IMR-90 (cell line): Measurements from ENCODE around the gene MAMLD1. TPM values are rescaled to one million over a fixed set of nuclear protein-coding genes. Genes with fewer than 3 reads are reported as not detected.

Experiments used
- ATAC-seq: fragments of 200-7000 bp; cut with Tn5 transposase; 2 replicates; pipeline ENCODE4 v1.9.1; 2020; ENCODE audit warnings: low read depth, mild to moderate bottlenecking, moderate library complexity
- BruUV-seq: library from RNA; stranded (reverse); fragments of 400-500 nt; replicated peaks from 2 replicates; lab custom pipeline; 2021; lab: Mats Ljungman, UMichigan
- CTCF ChIA-PET: fragments of 300-600 bp; formaldehyde crosslinking; extraction: SDS; loops from one replicate; lab custom pipeline; 2021; ENCODE audit warnings: antibody characterized with exemption; lab: Yijun Ruan, JAX
- POLR2A ChIA-PET: fragments of 300-600 bp; sonication (Branson Sonifier 250); formaldehyde crosslinking; loops from one replicate; lab custom pipeline; 2022; ENCODE audit warnings: antibody characterized with exemption; ENCODE audit not compliant: unreplicated experiment; lab: Charles Lee
- DNase-seq: peaks from one replicate; pipeline ENCODE4 v3.0.0; 2013
- H2AFZ ChIP-seq: replicated peaks from 2 replicates; pipeline ENCODE3; 2013; ENCODE audit warnings: low read length, mild to moderate bottlenecking; ENCODE audit not compliant: poor library complexity
- H2AK5ac ChIP-seq: 2 replicates; pipeline ENCODE4 v1.6.1; 2013; ENCODE audit warnings: low read depth, low read length, inconsistent platforms
- H2AK9ac ChIP-seq: replicated peaks from 2 replicates; pipeline ENCODE3; 2013; ENCODE audit warnings: mild to moderate bottlenecking, low read depth, low read length, moderate library complexity; ENCODE audit not compliant: poor library complexity
- H2BK120ac ChIP-seq: 2 replicates; pipeline ENCODE4 v1.6.1; 2013; ENCODE audit warnings: low read depth, low read length, inconsistent platforms
- H2BK15ac ChIP-seq: 3 replicates; pipeline ENCODE4 v1.6.1; 2013; ENCODE audit warnings: low read depth, low read length, inconsistent platforms
- H2BK20ac ChIP-seq: 2 replicates; pipeline ENCODE4 v1.6.1; 2013; ENCODE audit warnings: low read depth, mild to moderate bottlenecking, inconsistent platforms, low read length, moderate library complexity
- H2BK5ac ChIP-seq: 2 replicates; pipeline ENCODE4 v1.6.1; 2013; ENCODE audit warnings: mild to moderate bottlenecking, low read depth, low read length, inconsistent platforms; ENCODE audit not compliant: poor library complexity, severe bottlenecking
- H3K14ac ChIP-seq: replicated peaks from 2 replicates; pipeline ENCODE4 v1.6.1; 2013; ENCODE audit warnings: low read depth, low read length, inconsistent platforms
- H3K18ac ChIP-seq: 2 replicates; pipeline ENCODE4 v1.6.1; 2013; ENCODE audit warnings: low read depth, low read length, control low read depth
- H3K23ac ChIP-seq: 2 replicates; pipeline ENCODE4 v1.6.1; 2013; ENCODE audit warnings: low read depth, low read length, inconsistent platforms
- H3K27ac ChIP-seq: 2 replicates; pipeline ENCODE4 v1.5.1; 2013; ENCODE audit warnings: mild to moderate bottlenecking, control low read depth, low read length; ENCODE audit not compliant: insufficient read depth
- H3K27me3 ChIP-seq: 2 replicates; pipeline ENCODE4 v1.6.1; 2013; ENCODE audit warnings: low read length; ENCODE audit not compliant: control insufficient read depth, insufficient read depth
- H3K36me3 ChIP-seq: 2 replicates; pipeline ENCODE4 v1.6.1; 2013; ENCODE audit warnings: low read length, mixed read lengths; ENCODE audit not compliant: control insufficient read depth, insufficient read depth
- H3K4ac ChIP-seq: 2 replicates; pipeline ENCODE4 v1.6.1; 2013; ENCODE audit warnings: low read depth, low read length, inconsistent platforms
- H3K4me1 ChIP-seq: 2 replicates; pipeline ENCODE4 v1.6.1; 2013; ENCODE audit warnings: low read length, mixed read lengths; ENCODE audit not compliant: control insufficient read depth, insufficient read depth
- H3K4me2 ChIP-seq: 2 replicates; pipeline ENCODE4 v1.6.1; 2013; ENCODE audit warnings: low read depth, mild to moderate bottlenecking, control low read depth, low read length, moderate library complexity
- H3K4me3 ChIP-seq: 2 replicates; pipeline ENCODE4 v1.5.1; 2013; ENCODE audit warnings: low read depth, mild to moderate bottlenecking, control low read depth, low read length, moderate library complexity; ENCODE audit not compliant: insufficient read depth
- H3K56ac ChIP-seq: 2 replicates; pipeline ENCODE4 v1.6.1; 2013; ENCODE audit warnings: low read length, inconsistent platforms; ENCODE audit not compliant: insufficient read depth; ENCODE audit errors: extremely low read depth
- H3K79me1 ChIP-seq, 2 experiments: 2 replicates each; pipeline ENCODE4 v1.6.1; 2013; ENCODE audit warnings: low read length in 2 of 2, inconsistent platforms in 1 of 2, low read depth in 1 of 2
- H3K9ac ChIP-seq: 2 replicates; pipeline ENCODE4 v1.6.1; 2013; ENCODE audit warnings: low read depth, low read length, control low read depth
- H3K9me1 ChIP-seq: 2 replicates; pipeline ENCODE4 v1.6.1; 2013; ENCODE audit warnings: low read length, inconsistent platforms; ENCODE audit not compliant: insufficient read depth
- H3K9me3 ChIP-seq: 2 replicates; pipeline ENCODE4 v1.6.1; 2013; ENCODE audit warnings: low read length; ENCODE audit not compliant: control insufficient read depth, insufficient read depth
- H4K20me1 ChIP-seq: 2 replicates; pipeline ENCODE4 v1.6.1; 2013; ENCODE audit warnings: low read length, inconsistent platforms; ENCODE audit not compliant: insufficient read depth
- H4K5ac ChIP-seq: 2 replicates; pipeline ENCODE4 v1.6.1; 2013; ENCODE audit warnings: mild to moderate bottlenecking, low read depth, low read length, control low read depth
- H4K8ac ChIP-seq, 2 experiments: 2 replicates each; pipeline ENCODE4 v1.6.1; 2013; ENCODE audit warnings: low read depth in 2 of 2, low read length in 2 of 2, control low read depth in 1 of 2, inconsistent platforms in 1 of 2
- H4K91ac ChIP-seq: 2 replicates; pipeline ENCODE4 v1.6.1; 2013; ENCODE audit warnings: low read depth, low read length, inconsistent platforms; ENCODE audit not compliant: insufficient read depth
- BHLHE40 ChIP-seq: fragments of 150-350 bp; IDR thresholded peaks from 2 replicates; pipeline ENCODE4 v1.6.1; 2016; ENCODE audit warnings: mild to moderate bottlenecking, low read depth, low read length
- CHD1 ChIP-seq: IDR thresholded peaks from 2 replicates; pipeline ENCODE4 v1.6.1; 2012; ENCODE audit warnings: low read depth, low read length, improper control_type of control experiment
- FOS ChIP-seq: fragments of 150-350 bp; IDR thresholded peaks from 2 replicates; pipeline ENCODE4 v1.6.1; 2016; ENCODE audit warnings: low read depth, low read length
- MXI1 ChIP-seq: IDR thresholded peaks from 2 replicates; pipeline ENCODE4 v1.6.1; 2012; ENCODE audit warnings: low read depth, mild to moderate bottlenecking, low read length, moderate library complexity, borderline replicate concordance
- NFE2L2 ChIP-seq: fragments of 150-350 bp; IDR thresholded peaks from 2 replicates; pipeline ENCODE4 v1.6.1; 2016; ENCODE audit warnings: low read depth, mild to moderate bottlenecking, low read length
- POLR2A ChIP-seq: IDR thresholded peaks from 2 replicates; pipeline ENCODE4 v1.6.1; 2012; ENCODE audit warnings: mild to moderate bottlenecking, low read depth, low read length
- RAD21 ChIP-seq: IDR thresholded peaks from 2 replicates; pipeline ENCODE4 v1.6.1; 2012; ENCODE audit warnings: low read length, improper control_type of control experiment
- RCOR1 ChIP-seq: IDR thresholded peaks from 2 replicates; pipeline ENCODE4 v1.6.1; 2012; ENCODE audit warnings: mild to moderate bottlenecking, low read length, improper control_type of control experiment; ENCODE audit not compliant: insufficient replicate concordance
- WGBS, 2 experiments: methylation state at CpG; one replicate each; pipeline versions ENCODE4 v1.1.5 to v1.1.7; 2013; ENCODE audit warnings: missing lambda C conversion rate in 2 of 2; ENCODE audit not compliant: insufficient read length in 1 of 2; ENCODE audit errors: extremely low coverage in 2 of 2; 5-methylcytosine and 5-hydroxymethylcytosine counted together
- dilution Hi-C: fragments of 300-500 bp; cut with HindIII; formaldehyde crosslinking; loops from one replicate; pipeline ENCODE4 v1.14.3; 2018; ENCODE audit warnings: low sequenced_read_pairs; ENCODE audit not compliant: unreplicated experiment
- in situ Hi-C: fragments of 300-500 bp; cut with MboI; formaldehyde crosslinking; loops from 3 replicates; pipeline ENCODE4 v1.14.3; 2019; ENCODE audit warnings: low sequenced_read_pairs, inconsistent platforms, mixed read lengths
- intact Hi-C: fragments of 100-400 bp; cut with micrococcal nuclease; formaldehyde crosslinking; loops from 2 replicates; pipeline ENCODE4 v1.10.0; 2022
- polyA plus RNA-seq, 3 experiments: library from polyadenylated mRNA; depleted of rRNA; stranded (reverse); fragments of >200 nt; gene quantifications; 2 replicates each; pipeline ENCODE4 v1.2.3, GENCODE V29; 2012; ENCODE audit warnings: low replicate concordance in 1 of 3
- total RNA-seq: library from RNA; depleted of rRNA; stranded (reverse); fragments of >200 nt; gene quantifications from 2 replicates; pipeline ENCODE4 v1.2.3, GENCODE V29; 2012

The MAMLD1 gene
- total and polyA plus RNA-seq, 2 of the 4 experiments (the other 2 are of a cell fraction) = 1.4 to 11.0 TPM

GRCh38 chrX:150446151-150446550 is 83.0 kb downstream of the MAMLD1 start:
- no peak overlapping the region for H2AFZ ChIP-seq
- H4K20me1 ChIP-seq = 0 out of 2 replicates have a peak, but pooled peaks cover 4% of the 10 kb centered on the region
- POLR2A ChIA-PET = no interaction called here
- H3K14ac ChIP-seq = no peak overlapping the region
- no peak for ATAC-seq
- H3K23ac ChIP-seq = no peak overlapping the region
- no peak overlapping the region for H3K27ac ChIP-seq
- H3K4ac ChIP-seq = no peak overlapping the region
- no peak overlapping the region for H3K9ac ChIP-seq
- no peak overlapping the region for H4K8ac ChIP-seq
- intact Hi-C loops = no loop called here
- no peaks in the 10 kb centered on the region for H3K27me3 ChIP-seq
- no peak overlapping the region for H2BK5ac ChIP-seq
- H3K4me1 ChIP-seq = no peaks in the 10 kb centered on the region
- no peak overlapping the region for H4K91ac ChIP-seq
- peaks cover 4% of the 10 kb centered on the region; the same call in 1 of the 2 replicates for H3K9me1 ChIP-seq
- H3K4me2 ChIP-seq = no peak overlapping the region
- CTCF ChIA-PET = no interaction called here
- WGBS, 2 experiments = no CpG with 5 or more reads among the region's 2 CpGs
- DNase-seq = no peak
- no peak overlapping the region for H2BK15ac ChIP-seq
- no peaks in the 10 kb centered on the region for H3K9me3 ChIP-seq
- H2AK5ac ChIP-seq = no peak overlapping the region
- no peak overlapping the region for H4K5ac ChIP-seq
- no peak for TF ChIP-seq RCOR1
- no peak for TF ChIP-seq MXI1
- no peak for TF ChIP-seq NFE2L2
- TF ChIP-seq CHD1 = no peak
- TF ChIP-seq FOS = no peak
- no peak for TF ChIP-seq POLR2A
- no peak for TF ChIP-seq BHLHE40
- no peak for TF ChIP-seq RAD21
- dilution Hi-C loops = no loop called here
- H2AK9ac ChIP-seq = no peak overlapping the region
- H3K56ac ChIP-seq = no peak overlapping the region
- H2BK20ac ChIP-seq = no peak overlapping the region
- H3K18ac ChIP-seq = no peak overlapping the region
- H3K79me1 ChIP-seq = peaks cover 13 to 21% of the 10 kb centered on the region in 2 experiments; a peak in 2 of 4 replicates
- H3K36me3 ChIP-seq = no peaks in the 10 kb centered on the region
- no peak overlapping the region for H3K4me3 ChIP-seq
- no peak overlapping the region for H2BK120ac ChIP-seq
- BruUV-seq = no TSS peak
- in situ Hi-C loops = no loop called here
